ENCODE measurements around the gene ABCA12. TPM values are rescaled to one million over a fixed set of nuclear protein-coding genes. Genes with fewer than 3 reads are reported as not detected.

Gene ABCA12
- total RNA-seq, 4 donors from 2014 or later = not detected

DNA sequence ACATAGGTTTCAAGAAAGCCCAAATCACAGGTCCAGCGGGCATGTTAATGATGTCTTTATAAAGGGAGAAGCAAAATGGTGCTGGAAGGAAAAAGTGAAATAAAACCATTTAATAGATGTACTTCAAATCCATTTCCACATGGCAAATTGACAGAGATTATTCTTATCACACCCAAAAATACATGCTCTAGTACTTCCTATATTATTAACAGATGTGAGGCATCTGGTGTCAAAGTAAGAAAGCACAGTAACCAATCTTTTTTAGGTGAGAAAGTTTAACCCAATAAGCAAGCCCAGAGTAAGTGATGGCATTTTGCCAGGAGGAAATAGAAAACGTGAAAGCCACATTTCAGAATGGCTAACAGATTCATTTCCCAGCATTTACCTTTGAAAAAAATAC, 128.0 kb downstream of the ABCA12 start:
- Histone ChIP-seq H3K4me1 (no peaks in the 10 kb centered on the region), H3K9me3 (no peaks in the 10 kb centered on the region), H3K27ac (replicated peaks in 1 of 4) (no peak overlapping the region), H3K36me3 (no peaks in the 10 kb centered on the region), H3K27me3 (no peaks in the 10 kb centered on the region), H3K4me3 (no peak overlapping the region)
- intact Hi-C loops (cut with DNase I) = no loop called here
- no peak for DNase-seq (ENCODE audit: extremely low spot score)
- TF ChIP-seq POLR2A (IDR thresholded peaks at IDR 0.05; ENCODE audit: low read depth) (no peak), POLR2AphosphoS5 (IDR thresholded peaks at IDR 0.05) (no peak), EP300 (IDR thresholded peaks at IDR 0.05) (no peak)
- TF ChIP-seq, protein P1, sequence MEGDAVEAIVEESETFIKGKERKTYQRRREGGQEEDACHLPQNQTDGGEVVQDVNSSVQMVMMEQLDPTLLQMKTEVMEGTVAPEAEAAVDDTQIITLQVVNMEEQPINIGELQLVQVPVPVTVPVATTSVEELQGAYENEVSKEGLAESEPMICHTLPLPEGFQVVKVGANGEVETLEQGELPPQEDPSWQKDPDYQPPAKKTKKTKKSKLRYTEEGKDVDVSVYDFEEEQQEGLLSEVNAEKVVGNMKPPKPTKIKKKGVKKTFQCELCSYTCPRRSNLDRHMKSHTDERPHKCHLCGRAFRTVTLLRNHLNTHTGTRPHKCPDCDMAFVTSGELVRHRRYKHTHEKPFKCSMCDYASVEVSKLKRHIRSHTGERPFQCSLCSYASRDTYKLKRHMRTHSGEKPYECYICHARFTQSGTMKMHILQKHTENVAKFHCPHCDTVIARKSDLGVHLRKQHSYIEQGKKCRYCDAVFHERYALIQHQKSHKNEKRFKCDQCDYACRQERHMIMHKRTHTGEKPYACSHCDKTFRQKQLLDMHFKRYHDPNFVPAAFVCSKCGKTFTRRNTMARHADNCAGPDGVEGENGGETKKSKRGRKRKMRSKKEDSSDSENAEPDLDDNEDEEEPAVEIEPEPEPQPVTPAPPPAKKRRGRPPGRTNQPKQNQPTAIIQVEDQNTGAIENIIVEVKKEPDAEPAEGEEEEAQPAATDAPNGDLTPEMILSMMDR (IDR thresholded peaks at IDR 0.05) = no peak
- WGBS = 52% methylated on average over 2 of the region's 2 CpGs

DNA sequence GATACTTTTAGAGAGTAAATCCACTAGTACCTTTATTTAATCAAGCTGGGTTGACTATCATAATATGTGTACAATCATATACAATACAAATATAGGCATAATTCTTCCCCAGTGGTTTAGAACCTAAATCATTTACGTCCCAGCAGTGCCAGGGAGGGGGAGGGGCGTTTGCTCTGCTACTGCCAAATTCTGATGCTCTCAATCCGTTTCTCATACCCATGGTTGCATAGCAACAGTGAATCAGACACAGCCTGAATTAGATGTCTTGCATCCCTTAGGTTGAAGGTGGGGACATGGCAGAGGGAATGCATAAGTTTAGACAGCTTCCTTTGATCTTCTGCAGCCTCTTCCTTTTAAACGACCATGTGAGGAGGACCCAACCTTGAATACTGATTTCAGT, 135.4 kb downstream of the ABCA12 start:
- Histone ChIP-seq H3K4me1 (no peaks in the 10 kb centered on the region), H3K4me3 (no peak overlapping the region), H3K27me3 (no peaks in the 10 kb centered on the region), H3K9me3 (no peaks in the 10 kb centered on the region), H3K36me3 (no peaks in the 10 kb centered on the region), H3K27ac (replicated peaks in 1 of 4) (no peak overlapping the region)
- no peak for TF ChIP-seq POLR2A (IDR thresholded peaks at IDR 0.05; ENCODE audit: low read depth)
- TF ChIP-seq EP300 (IDR thresholded peaks at IDR 0.05) = no peak
- TF ChIP-seq, protein P1 (IDR thresholded peaks at IDR 0.05) = no peak
- TF ChIP-seq POLR2AphosphoS5 (IDR thresholded peaks at IDR 0.05) = no peak
- intact Hi-C loops (cut with DNase I) = no loop called here
- WGBS = 26% methylated on average over 4 of the region's 4 CpGs
- DNase-seq (ENCODE audit: extremely low spot score) = no peak

DNA sequence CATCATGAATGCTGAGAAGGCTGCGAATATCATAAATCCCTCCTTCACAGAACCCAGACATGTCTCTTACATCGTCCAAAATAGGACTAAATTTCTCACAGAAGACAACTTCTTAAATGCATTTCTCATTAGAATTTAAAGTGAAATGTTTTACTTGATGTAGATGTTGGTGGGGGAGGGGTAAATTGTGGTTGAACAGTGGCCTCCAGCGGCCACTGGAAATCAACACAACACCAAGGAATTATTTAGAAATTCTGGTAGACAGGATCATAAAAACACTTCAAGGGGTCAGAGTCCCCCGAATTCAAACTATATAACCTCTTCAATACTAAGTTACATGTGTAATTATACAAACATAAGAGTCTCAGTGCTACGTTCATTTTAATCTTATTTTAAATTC, 135.9 kb downstream of the ABCA12 start:
- H3K36me3 ChIP-seq = no peaks in the 10 kb centered on the region
- no peak overlapping the region for H3K27ac ChIP-seq (replicated peaks in 1 of 4)
- no peaks in the 10 kb centered on the region for H3K9me3 ChIP-seq
- H3K4me1 ChIP-seq = no peaks in the 10 kb centered on the region
- intact Hi-C loops (cut with DNase I) = no loop called here
- no peaks in the 10 kb centered on the region for H3K27me3 ChIP-seq
- TF ChIP-seq POLR2AphosphoS5 (IDR thresholded peaks at IDR 0.05) (no peak), POLR2A (IDR thresholded peaks at IDR 0.05; ENCODE audit: low read depth) (no peak), EP300 (IDR thresholded peaks at IDR 0.05) (no peak)
- TF ChIP-seq, protein P1 (IDR thresholded peaks at IDR 0.05) = peak; percentile 35 to 54 (median 42)
- WGBS = 32% methylated on average over 5 of the region's 5 CpGs
- no peak for DNase-seq (ENCODE audit: extremely low spot score)
- no peak overlapping the region for H3K4me3 ChIP-seq

DNA sequence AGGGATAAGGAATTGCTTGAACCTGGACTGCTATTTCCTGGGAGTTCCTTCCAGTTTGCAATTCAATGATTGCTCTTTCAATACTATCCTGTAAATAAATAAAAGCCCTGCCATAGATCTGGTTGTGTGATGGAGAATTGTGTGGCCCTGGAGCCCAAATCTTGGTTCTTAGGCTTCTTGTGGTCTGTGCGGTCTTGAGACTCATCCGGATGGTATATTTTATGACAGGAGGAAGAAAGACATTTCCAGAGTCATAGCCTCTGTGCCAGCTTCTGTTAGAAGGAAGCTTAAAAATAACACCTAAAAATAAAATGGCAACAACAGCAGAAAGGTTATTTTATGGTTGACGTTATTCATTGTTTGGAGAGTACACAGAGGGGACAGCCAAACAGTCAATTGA, 137.7 kb downstream of the ABCA12 start:
- intact Hi-C loops (cut with DNase I) = no loop called here
- TF ChIP-seq, protein P1 (IDR thresholded peaks at IDR 0.05) = no peak
- no peak overlapping the region for H3K27ac ChIP-seq (replicated peaks in 1 of 4)

DNA sequence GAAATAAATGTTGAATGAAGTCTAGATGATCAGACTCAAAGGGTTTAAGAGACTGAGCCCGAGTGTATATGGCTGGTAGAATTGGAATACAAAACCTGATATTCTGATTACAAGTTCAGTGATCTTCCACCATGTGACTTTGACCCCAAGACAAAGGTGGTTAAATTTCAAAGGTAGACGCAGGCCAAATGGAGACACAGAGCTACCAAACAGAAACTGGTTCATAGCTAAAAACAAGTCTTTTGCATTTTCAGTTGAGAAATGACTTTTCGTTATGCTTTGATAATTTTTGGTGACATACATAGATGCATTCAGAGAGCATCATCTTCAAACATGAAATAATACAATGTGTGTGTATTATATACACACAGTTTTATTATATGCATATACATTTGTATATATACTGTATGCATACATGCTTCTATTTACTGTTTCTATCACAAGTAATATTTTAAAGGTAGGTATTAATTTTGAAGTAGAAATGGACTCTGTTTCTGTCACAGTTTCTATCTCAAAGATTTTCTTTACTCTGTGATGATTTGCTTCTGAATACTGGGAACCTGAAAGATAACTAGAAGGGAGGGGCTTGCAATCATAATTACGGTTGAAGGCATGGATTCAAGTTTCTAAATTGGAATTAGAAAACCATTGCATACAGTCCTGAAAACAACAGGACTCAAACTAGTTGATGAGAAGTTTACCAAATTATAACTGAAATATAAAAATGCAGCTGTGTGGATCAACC, 142.3 kb downstream of the ABCA12 start:
- Histone ChIP-seq H3K9me3 (no peaks in the 10 kb centered on the region), H3K4me3 (no peak overlapping the region), H3K27ac (replicated peaks in 1 of 4) (no peak overlapping the region), H3K4me1 (no peaks in the 10 kb centered on the region), H3K27me3 (no peaks in the 10 kb centered on the region), H3K36me3 (no peaks in the 10 kb centered on the region)
- DNase-seq (ENCODE audit: extremely low spot score) = no peak
- TF ChIP-seq, protein P1 (IDR thresholded peaks at IDR 0.05) = no peak
- no peak for TF ChIP-seq POLR2AphosphoS5 (IDR thresholded peaks at IDR 0.05)
- TF ChIP-seq POLR2A (IDR thresholded peaks at IDR 0.05; ENCODE audit: low read depth) = no peak
- no peak for TF ChIP-seq EP300 (IDR thresholded peaks at IDR 0.05)
- intact Hi-C loops (cut with DNase I) = no loop called here
- 93% methylated on average over 4 of the region's 4 CpGs for WGBS

More for the DNA sequence above, 137.7 kb downstream of the ABCA12 start:
- H3K27me3 ChIP-seq = no peaks in the 10 kb centered on the region
- 84% methylated on average over 3 of the region's 3 CpGs for WGBS
- no peak overlapping the region for H3K4me3 ChIP-seq
- no peaks in the 10 kb centered on the region for H3K9me3 ChIP-seq
- DNase-seq (ENCODE audit: extremely low spot score) = no peak
- no peaks in the 10 kb centered on the region for H3K4me1 ChIP-seq
- H3K36me3 ChIP-seq = no peaks in the 10 kb centered on the region

All from esophagus muscularis mucosa (tissue), 4 donors.